Measurements from ENCODE around the gene ZNF235.
"Not testable (repeated sequence)": the region's sequence is repeated elsewhere in the genome, so short reads cannot be mapped to it uniquely, and the experiment has no call there.

Gene ZNF235

DNA sequence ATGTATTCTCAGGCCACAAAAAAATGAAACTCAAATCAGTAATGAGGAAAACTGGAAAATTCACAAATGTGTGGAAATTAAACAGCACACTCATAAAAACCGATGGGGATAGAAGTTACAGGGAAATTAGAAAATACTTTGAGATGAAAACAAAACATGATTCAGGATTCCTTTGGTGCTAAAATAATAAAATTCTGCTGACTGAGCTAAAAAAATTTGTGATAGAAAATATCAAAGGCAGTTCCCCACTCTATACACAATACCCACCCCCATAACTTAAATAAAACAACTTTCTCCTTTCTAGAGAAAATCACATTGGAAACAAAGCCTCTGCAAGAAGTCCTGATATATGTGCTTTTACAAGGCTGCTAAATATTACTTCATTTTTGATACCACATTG, 46.7 kb downstream of the ZNF235 start:
- DNase-seq, result no peak

DNA sequence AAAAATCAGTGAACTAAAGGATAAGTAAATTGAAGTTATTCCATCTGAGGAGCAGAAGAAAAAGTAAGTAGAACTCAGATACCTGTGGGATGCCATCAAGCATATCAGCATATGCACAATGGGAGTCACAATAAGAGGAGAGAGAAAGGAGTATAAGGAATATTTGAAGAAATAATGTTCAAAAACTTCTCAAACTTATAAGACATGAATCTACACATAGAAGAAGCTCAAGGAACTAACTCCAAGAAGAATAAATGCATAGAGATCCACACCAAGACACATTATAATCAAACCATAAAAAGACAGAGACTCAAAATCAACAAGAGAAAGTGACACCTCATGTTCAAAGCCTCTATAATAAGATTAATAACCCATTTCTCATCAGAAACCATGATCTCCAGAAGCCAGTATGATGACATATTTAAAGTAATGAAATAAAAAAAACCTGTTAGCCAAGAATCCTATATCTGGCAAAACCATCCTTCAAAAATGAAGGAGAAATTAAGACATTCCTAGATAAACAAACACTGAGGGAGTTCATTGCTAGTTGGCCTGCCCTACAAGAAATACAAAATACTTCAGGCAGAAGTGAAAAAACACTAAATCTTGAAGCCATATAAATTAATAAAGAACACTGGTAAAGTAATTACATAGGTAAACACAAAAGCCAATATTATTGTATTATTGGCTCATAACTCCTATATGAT, 49.0 kb downstream of the ZNF235 start:
- no peak for DNase-seq

DNA sequence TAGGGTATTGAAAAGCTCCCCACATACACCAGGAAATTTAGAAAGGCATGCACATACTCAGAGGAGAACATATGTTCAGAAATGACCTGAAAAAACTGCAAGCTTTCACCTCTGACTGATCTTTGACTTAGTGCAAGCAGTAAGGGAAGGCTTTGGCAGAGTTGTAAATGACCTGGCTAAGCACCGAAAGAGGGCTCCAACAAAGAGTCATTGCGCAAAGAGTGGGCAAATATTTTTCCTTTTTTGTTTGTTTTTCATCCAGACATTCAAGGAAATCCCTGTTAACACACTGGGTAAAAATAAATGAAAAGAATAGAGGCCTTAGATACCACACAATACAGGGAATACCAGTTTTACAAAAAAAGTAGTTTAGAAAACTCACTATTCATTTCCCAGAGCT, 50.3 kb downstream of the ZNF235 start:
- DNase-seq, result no peak

DNA sequence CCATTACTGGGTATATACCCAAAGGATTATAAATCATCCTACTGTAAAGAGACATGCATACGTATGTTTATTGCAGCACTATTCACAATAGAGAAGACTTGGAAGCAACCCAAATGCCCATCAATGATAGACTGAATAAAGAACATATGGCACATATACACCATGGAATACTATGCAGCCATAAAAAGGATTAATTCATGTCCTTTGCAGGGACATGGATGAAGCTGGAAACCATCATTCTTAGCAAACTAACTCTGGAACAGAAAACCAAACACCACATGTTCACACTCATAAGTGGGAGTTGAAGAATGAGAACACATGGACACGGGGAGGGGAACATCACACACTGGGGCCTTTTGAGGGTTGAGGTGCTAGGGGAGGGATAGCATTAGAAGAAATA, 51.4 kb downstream of the ZNF235 start:
- not testable (repeated sequence) for DNase-seq

DNA sequence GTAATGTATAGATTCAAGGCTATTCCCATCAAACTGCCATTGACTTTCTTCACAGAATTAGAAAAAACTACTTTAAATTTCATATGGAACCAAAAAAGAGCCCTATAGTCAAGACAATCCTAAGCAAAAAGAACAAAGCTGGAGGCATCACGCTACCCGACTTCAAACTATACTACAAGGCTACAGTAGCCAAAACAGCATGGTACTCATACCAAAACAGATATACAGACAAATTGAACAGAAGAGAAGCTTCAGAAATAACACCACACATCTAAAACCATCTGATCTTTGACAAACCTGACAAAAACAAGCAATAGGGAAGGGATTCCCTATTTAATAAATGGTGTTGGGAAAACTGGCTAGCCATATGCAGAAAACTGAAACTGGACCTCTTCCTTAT, 52.5 kb downstream of the ZNF235 start:
- DNase-seq, result not testable (repeated sequence)

DNA sequence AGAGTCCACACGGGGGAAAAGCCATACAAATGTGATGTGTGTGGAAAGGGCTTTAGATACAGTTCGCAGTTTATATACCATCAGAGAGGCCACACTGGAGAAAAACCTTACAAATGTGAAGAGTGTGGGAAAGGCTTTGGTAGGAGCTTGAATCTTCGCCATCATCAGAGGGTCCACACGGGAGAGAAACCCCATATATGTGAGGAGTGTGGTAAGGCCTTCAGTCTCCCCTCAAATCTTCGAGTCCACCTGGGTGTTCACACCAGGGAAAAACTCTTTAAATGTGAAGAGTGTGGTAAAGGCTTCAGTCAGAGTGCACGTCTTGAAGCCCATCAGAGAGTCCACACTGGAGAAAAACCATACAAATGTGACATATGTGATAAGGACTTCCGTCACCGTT, 68.4 kb downstream of the ZNF235 start:
- DNase-seq, result no peak
